AG04450 (cell line): ENCODE data around the gene ASB7. TPM values are rescaled to one million over a fixed set of nuclear protein-coding genes. Genes with fewer than 3 reads are reported as not detected.
A peak's percentile ranks its signal among the peaks of the same experiment; 100 is the strongest.

Experiments
- CTCF ChIA-PET: fragments of 300-600, 350-600 bp; formaldehyde crosslinking; extraction: SDS; loops from one replicate; lab custom pipeline; 2022; ENCODE audit warnings: antibody characterized with exemption, inconsistent platforms; lab: Charles Lee
- POLR2A ChIA-PET: fragments of 350-600 bp; formaldehyde crosslinking; extraction: SDS; loops from one replicate; lab custom pipeline; 2021; ENCODE audit warnings: antibody characterized with exemption, inconsistent platforms; lab: Yijun Ruan, JAX
- DNase-seq: peaks from one replicate; pipeline ENCODE4 v3.0.0-alpha.2; 2011; ENCODE audit warnings: low read depth, low spot score
- H3K27ac ChIP-seq: one replicate; pipeline ENCODE4 v1.5.1; 2012; ENCODE audit warnings: low read depth, low read length, control low read depth
- H3K27me3 ChIP-seq: one replicate; pipeline ENCODE4 v1.6.0; 2012; ENCODE audit warnings: low read length; ENCODE audit not compliant: control insufficient read depth, insufficient read depth
- H3K4me3 ChIP-seq: 2 replicates; pipeline ENCODE4 v1.5.1; 2011; ENCODE audit warnings: mild to moderate bottlenecking, low read depth, low read length, control low read depth
- H3K9me3 ChIP-seq: 2 replicates; pipeline ENCODE4 v1.5.1; 2012; ENCODE audit warnings: low read length; ENCODE audit not compliant: control insufficient read depth, insufficient read depth
- CTCF ChIP-seq: IDR thresholded peaks from 2 replicates; pipeline ENCODE4 v1.5.1; 2011; ENCODE audit warnings: low read depth, low read length, control low read depth, inconsistent platforms
- polyA plus RNA-seq: library from polyadenylated mRNA; depleted of rRNA; stranded (reverse); fragments of >200 nt; gene quantifications from 2 replicates; pipeline ENCODE4 v1.2.3, GENCODE V29; 2011

ASB7 gene
- polyA plus RNA-seq, 1 experiment = 13.4 TPM

GRCh38 chr15:100601163-100601562 is 1.2 kb upstream of the ASB7 start:
- CTCF ChIA-PET = interaction anchor here (1.4 kb wide), 1 partner anchor 251 kb away, joined by 4 read pairs; no protein-coding TSS in a partner anchor
- Histone ChIP-seq H3K27ac (no peak overlapping the region), H3K4me3 (peak overlapping the region; percentile 76), H3K27me3 (no peaks in the 10 kb centered on the region), H3K9me3 (peaks cover 4% of the 10 kb centered on the region; the same call in 1 of the 2 replicates)
- DNase-seq = no peak
- POLR2A ChIA-PET = no interaction called here
- no peak for TF ChIP-seq CTCF

DNA sequence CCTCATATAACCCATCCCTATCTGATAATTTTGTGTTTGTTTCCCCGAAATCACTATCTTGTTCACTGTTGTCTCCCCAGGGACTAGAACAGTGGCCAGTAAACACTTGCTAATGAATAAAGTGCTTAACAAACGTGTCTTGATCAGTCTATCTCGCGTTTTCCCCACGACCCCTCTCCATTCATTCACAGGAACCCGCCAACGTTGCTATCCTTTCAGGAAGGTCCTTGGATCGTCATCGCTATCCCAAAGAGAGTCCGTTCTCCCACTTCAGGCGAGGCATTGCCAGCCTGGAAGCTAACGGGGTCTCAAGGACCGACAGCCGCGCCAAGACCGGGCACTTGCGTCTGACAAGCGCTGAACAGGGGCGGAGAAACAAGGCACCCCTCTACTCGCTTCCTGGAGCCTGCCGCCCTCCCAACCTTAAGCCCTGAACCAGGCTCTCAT is 749 bp upstream of the ASB7 start:
- CTCF ChIA-PET = interaction anchor here (1.0 to 1.7 kb wide), 3 partner anchors 29 to 271 kb away, joined by 4 read pairs; no protein-coding TSS in a partner anchor

DNA sequence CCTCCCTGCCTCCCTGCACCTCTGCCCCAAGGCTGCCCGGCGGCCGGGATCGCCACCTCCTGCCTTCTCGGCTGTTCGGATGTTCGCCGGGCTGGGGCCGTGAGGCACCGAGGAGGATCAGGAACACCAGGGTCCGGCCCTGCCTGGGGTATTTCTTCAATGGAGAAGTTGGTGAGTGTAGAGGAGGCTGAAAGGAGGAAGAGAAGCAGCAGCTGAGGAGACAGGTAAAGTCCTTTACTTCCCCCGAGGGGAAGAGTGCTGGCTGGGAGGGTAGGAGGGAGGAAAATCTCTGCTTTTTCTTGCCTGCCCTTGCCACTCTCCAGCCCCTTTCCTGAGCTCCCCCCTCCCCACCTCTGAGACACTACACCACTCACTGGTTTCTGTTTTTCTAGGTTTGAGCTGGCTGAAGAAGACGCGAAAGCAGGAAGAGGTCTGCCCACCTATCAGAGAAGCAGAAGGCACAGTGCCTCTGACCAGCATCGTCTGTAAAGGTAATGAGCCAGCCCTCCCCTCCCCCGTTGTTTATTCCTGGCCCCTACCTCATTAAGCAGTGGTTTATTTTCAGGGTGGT is 519 bp downstream of the ASB7 start:
- H3K27ac ChIP-seq = peak overlapping the region; percentile 39
- POLR2A ChIA-PET = no interaction called here

More for the DNA sequence above, 749 bp upstream of the ASB7 start:
- Histone ChIP-seq H3K27me3 (no peaks in the 10 kb centered on the region), H3K4me3 (peak overlapping the region; percentile 76), H3K9me3 (peaks cover 4% of the 10 kb centered on the region; the same call in 1 of the 2 replicates), H3K27ac (no peak overlapping the region)
- POLR2A ChIA-PET = no interaction called here
- DNase-seq = no peak
- no peak for TF ChIP-seq CTCF

DNA sequence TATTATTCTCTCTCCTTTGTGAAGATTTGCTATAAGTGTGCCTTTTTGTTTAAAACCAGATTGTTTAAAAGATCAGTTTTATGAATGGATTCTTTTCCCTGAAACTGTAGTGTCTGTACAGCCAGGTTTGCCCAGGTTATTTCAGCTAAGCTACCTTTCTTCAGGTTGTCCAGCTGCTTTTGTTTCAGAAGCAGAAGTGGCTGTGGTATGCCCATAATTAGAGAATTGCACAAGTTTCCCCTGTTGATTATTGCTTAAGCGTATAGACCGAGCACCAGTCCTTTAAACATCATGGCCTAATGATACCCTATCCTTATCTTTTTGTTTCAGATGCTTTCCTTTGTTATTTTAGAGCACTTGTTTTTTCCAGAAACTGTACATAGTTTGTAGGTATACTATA is 10.2 kb downstream of the ASB7 start:
- no peaks in the 10 kb centered on the region for H3K9me3 ChIP-seq

More for the DNA sequence above, 519 bp downstream of the ASB7 start:
- TF ChIP-seq CTCF = no peak
- Histone ChIP-seq H3K9me3 (peaks cover 4% of the 10 kb centered on the region; the same call in 1 of the 2 replicates), H3K4me3 (peak overlapping the region; percentile 94), H3K27me3 (no peaks in the 10 kb centered on the region)
- DNase-seq = no peak
- CTCF ChIA-PET = interaction anchor here (0.6 to 1.7 kb wide), 4 partner anchors 31 to 270 kb away, joined by 3 to 4 read pairs (median 4); no protein-coding TSS in a partner anchor

More for the DNA sequence above, 10.2 kb downstream of the ASB7 start:
- H3K27me3 ChIP-seq = no peaks in the 10 kb centered on the region
- POLR2A ChIA-PET = no interaction called here
- no peak for TF ChIP-seq CTCF
- H3K27ac ChIP-seq = no peak overlapping the region
- no peak overlapping the region for H3K4me3 ChIP-seq
- CTCF ChIA-PET = interaction anchor here (1.3 kb wide), 1 partner anchor 261 kb away, joined by 3 read pairs; no protein-coding TSS in a partner anchor
- DNase-seq = no peak
